Natural killer cell treated with Interleukin-12 subunit alpha and Interleukin-12 subunit beta and Interleukin-15 and Interleukin-18, amount 100 ng/mL, for 72 hours (primary cell): ENCODE data around the gene HECW1. TPM values are rescaled to one million over a fixed set of nuclear protein-coding genes. Genes with fewer than 3 reads are reported as not detected.
"Not testable (repeated sequence)": the region's sequence is repeated elsewhere in the genome, so short reads cannot be mapped to it uniquely, and the experiment has no call there.

ENCODE experiments used
- ATAC-seq, 2 donors: fragments of 150-1000 bp; cut with Tn5 transposase in 1 of 2; sonication (Bioruptor Pico), chemical (Tn5 transposase) in 1 of 2; 2 replicates each; pipeline ENCODE4 v1.10.0; 2021
- DNase-seq: peaks from one replicate; pipeline ENCODE4 v3.0.0; 2022; ENCODE audit warnings: low spot score
- H3K27ac Mint-ChIP-seq, 2 donors: 1 replicate in 1 of 2; 2 replicates in 1 of 2; pipeline ENCODE4 v1.8.0; 2022; ENCODE audit warnings: mixed read lengths in 2 of 2, mild to moderate bottlenecking in 1 of 2, moderate library complexity in 1 of 2
- H3K27me3 Mint-ChIP-seq, 2 donors: 1 replicate in 1 of 2; 2 replicates in 1 of 2; pipeline ENCODE4 v1.8.0; 2022; ENCODE audit warnings: mixed read lengths in 2 of 2
- H3K36me3 Mint-ChIP-seq: one replicate; pipeline ENCODE4 v1.8.0; 2022; ENCODE audit warnings: mixed read lengths
- H3K4me1 Mint-ChIP-seq, 2 donors: 1 replicate in 1 of 2; 2 replicates in 1 of 2; pipeline ENCODE4 v1.8.0; 2022; ENCODE audit warnings: low read depth in 2 of 2, mixed read lengths in 2 of 2, mild to moderate bottlenecking in 1 of 2
- H3K4me3 Mint-ChIP-seq: one replicate; pipeline ENCODE4 v1.8.0; 2022; ENCODE audit warnings: mixed read lengths
- H3K9me3 Mint-ChIP-seq: 2 replicates; pipeline ENCODE4 v1.8.0; 2022; ENCODE audit warnings: mixed read lengths
- total RNA-seq, 2 donors: library from RNA; stranded (reverse); gene quantifications; one replicate each; pipeline ENCODE4 v1.2.3, GENCODE V29; 2022

HECW1 gene
- total RNA-seq, 2 donors from 2014 or later, result not detected

DNA sequence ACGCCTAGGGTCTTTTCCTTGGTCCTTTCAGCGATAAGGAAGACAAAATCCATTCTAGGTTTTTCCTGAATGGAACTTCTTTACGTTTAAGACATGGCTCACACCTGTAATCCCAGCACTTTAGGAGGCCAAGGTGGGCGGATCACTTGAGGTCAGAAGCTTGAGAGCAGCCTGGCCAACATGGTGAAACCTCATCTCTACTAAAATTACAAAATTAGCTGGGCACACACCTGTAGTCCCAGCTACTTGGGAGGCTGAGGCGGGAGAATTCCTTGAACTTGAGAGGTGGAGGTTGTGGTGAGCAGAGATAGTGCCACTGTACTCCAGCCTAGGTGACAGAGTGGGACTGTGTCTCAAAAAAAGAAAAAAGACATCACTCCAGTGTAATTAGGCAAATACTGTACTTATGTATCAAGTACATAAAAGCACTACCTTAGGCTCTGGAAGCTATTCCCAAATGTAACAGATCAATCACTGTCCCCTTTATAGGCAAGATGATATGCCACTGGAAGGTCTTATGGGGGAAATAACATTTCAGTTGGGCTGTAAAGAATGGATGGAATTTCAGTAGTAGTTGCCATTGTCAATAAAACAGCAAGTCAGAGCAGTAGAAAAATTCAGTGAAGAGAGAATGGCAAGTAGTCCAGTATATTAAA, 476.2 kb downstream of the HECW1 start:
- Mint-ChIP-seq H3K27ac (peak overlapping the region; percentile 91 to 93), H3K36me3 (peaks cover 12% of the 10 kb centered on the region), H3K4me3 (peak overlapping the region; percentile 39), H3K9me3 (no peaks in the 10 kb centered on the region), H3K4me1 (peaks cover 65 to 80% of the 10 kb centered on the region in 2 donors), H3K27me3 (no peaks in the 10 kb centered on the region)
- ATAC-seq (no peak), DNase-seq (no peak)

DNA sequence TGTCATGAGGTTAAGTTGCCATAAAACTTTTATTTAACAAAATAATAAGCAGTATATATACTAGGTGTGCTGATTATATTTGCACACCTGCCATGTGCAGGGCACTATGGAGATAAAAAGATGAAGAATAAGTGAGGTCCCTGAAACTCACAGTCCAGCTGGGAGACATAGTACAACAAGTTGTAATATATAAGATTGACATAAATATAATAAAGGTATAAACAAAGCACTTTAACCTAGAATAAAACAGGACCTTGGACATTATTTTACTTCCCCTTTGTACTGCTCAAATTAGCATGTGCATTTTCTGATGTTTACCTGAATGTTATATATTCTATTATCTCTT, 476.7 kb downstream of the HECW1 start:
- H3K27me3 Mint-ChIP-seq, result no peaks in the 10 kb centered on the region
- ATAC-seq (no peak), DNase-seq (no peak)
- peak overlapping the region; percentile 47 for H3K4me3 Mint-ChIP-seq
- H3K27ac Mint-ChIP-seq, result peak overlapping the region; percentile 91 to 93
- peaks cover 7% of the 10 kb centered on the region for H3K36me3 Mint-ChIP-seq
- peaks cover 67 to 80% of the 10 kb centered on the region in 2 donors for H3K4me1 Mint-ChIP-seq
- no peaks in the 10 kb centered on the region for H3K9me3 Mint-ChIP-seq

DNA sequence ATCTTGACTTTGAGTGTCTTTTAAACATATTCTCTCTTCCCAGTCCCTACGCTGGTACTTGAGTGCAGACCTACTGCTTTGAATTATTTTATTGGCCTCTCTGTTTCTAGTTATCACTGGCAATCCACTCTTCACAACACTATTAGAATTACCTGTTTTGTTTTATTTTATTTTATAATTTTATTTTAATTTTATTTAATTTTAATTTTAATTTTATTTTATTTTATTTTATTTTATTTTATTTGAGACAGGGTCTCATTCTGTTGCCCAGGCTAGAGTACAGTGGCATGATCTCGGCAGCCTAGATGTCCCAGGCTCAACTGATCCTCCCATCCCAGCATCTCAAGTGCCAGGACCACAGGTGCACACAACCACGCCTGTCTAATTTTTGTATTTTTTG, 477.3 kb downstream of the HECW1 start:
- H3K36me3 Mint-ChIP-seq, result peaks cover 4% of the 10 kb centered on the region
- DNase-seq (no peak), ATAC-seq (no peak)
- peaks cover 68 to 82% of the 10 kb centered on the region in 2 donors for H3K4me1 Mint-ChIP-seq
- H3K4me3 Mint-ChIP-seq, result peak overlapping the region; percentile 68
- H3K27me3 Mint-ChIP-seq, result no peaks in the 10 kb centered on the region
- H3K27ac Mint-ChIP-seq, result peak overlapping the region; percentile 91 to 93
- no peaks in the 10 kb centered on the region for H3K9me3 Mint-ChIP-seq

DNA sequence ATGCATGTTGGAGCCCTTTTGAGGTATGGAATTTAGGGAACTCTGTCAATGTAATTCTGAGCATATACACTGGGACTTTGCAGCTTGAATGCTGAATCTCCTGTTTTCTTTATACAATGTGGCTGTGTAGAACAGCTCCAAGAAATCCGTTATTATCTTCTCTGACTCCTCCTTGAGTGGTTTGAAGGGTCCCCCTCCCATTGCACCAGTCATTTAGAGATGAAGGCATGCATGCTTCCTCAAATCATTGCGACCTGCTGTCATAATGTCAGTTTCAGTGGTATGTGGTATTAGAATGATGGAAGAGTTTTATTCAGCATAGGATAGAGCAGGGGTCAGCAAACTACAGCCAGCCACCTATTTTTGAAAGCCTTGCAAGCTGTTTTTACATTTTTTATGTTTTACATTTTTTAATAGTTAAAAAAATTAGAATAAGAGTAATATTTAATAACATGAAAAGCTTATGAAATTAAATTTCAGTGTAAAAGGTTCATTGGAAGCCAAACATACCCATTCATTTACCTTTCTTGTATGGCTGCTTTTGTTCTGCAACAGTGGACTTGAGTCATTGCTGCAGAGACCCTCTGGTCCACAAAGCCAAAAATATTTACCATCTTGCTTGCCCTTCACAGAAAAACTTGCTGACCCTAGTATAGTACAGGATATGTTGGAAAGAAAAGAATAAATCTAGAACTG, 478.6 kb downstream of the HECW1 start:
- ATAC-seq (peak; percentile 68 to 81), DNase-seq (no peak)
- H3K4me1 Mint-ChIP-seq, result peaks cover 71 to 84% of the 10 kb centered on the region in 2 donors
- H3K4me3 Mint-ChIP-seq, result peak overlapping the region; percentile 68
- no peaks in the 10 kb centered on the region for H3K27me3 Mint-ChIP-seq
- H3K36me3 Mint-ChIP-seq, result peaks cover 4% of the 10 kb centered on the region
- no peaks in the 10 kb centered on the region for H3K9me3 Mint-ChIP-seq
- H3K27ac Mint-ChIP-seq, result peak overlapping the region; percentile 91 to 93

DNA sequence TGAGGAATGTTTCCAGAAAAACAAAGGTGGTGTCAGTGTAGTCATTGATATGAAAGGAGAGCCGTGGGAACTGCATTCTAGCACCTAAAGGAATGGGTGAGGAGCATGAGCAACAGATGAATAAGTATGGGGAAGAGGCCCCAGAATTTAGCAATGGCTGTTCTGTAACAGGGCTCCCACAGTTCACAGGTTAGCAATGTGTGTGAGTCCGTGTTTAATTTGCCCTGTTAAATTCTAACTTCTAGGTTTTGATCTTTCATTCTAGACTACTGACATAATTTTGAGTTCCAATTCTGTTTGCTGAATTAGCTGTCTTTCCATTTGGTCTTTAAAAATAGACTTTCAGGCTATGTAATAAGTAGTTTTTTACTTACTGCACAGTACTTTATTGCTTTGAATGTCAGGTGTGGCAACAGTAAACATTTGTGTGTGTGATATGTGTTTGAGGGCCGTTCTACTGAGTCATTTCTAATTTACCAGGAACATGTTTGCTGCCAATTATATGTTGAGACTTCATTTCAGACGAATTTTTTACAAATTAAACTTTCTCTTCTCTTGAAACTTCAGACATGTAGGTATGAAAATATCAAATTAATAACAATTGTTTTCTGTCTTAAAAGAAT, 479.2 kb downstream of the HECW1 start:
- peak; percentile 65 to 66 for ATAC-seq
- Mint-ChIP-seq H3K4me3 (peak overlapping the region; percentile 68), H3K27me3 (no peaks in the 10 kb centered on the region), H3K4me1 (peaks cover 67 to 80% of the 10 kb centered on the region in 2 donors), H3K9me3 (no peaks in the 10 kb centered on the region), H3K36me3 (peaks cover 4% of the 10 kb centered on the region), H3K27ac (peak overlapping the region; percentile 91 to 93)
- no peak for DNase-seq

DNA sequence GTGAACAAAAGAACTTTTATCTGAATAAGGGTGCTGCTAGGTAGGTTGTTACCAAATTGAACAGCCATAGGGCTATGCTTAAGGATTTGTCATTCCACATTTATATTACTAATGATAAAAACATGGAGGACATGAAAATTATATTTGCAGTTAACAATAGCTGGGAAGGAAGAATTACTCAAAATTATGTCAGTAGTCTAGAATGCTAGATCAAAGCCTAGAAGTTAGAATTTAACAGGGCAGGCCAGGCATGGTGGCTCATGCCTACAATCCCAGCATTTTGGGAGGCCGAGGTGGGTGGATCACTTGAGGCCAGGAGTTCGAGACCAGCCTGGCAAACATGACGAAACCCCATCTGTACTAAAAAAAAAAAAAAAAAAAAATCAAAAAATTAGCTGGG, 479.9 kb downstream of the HECW1 start:
- H3K9me3 Mint-ChIP-seq, result no peaks in the 10 kb centered on the region
- H3K36me3 Mint-ChIP-seq, result peaks cover 4% of the 10 kb centered on the region

DNA sequence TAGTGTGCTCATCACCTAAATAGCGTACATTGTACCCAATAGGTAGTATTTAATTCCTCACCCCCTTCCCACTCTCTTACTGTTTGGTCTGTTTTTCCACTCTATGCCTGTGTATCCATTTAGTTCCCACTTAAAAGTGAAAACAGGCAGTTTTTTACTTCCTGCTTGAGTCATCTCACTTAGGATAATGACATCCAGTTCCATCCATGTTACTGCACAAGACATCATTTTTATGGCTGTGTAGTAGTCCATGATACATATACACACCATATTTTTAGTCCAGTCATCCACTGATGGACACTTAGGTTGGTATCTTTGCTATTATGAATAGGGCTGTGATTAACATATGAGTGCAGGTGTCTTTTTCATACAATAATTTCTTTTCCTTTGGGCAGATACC, 480.6 kb downstream of the HECW1 start:
- Mint-ChIP-seq H3K4me1 (peaks cover 65 to 73% of the 10 kb centered on the region in 2 donors), H3K9me3 (no peaks in the 10 kb centered on the region), H3K27me3 (no peaks in the 10 kb centered on the region), H3K36me3 (peaks cover 4% of the 10 kb centered on the region), H3K27ac (peak overlapping the region; percentile 66 to 89), H3K4me3 (peak overlapping the region; percentile 77)
- ATAC-seq, result no peak
- DNase-seq, result no peak

More for the DNA sequence above, 479.9 kb downstream of the HECW1 start:
- H3K27ac Mint-ChIP-seq, result peak overlapping the region; percentile 91 to 93
- H3K27me3 Mint-ChIP-seq, result no peaks in the 10 kb centered on the region
- peaks cover 67 to 76% of the 10 kb centered on the region in 2 donors for H3K4me1 Mint-ChIP-seq
- ATAC-seq (no peak), DNase-seq (no peak)
- peak overlapping the region; percentile 68 for H3K4me3 Mint-ChIP-seq

DNA sequence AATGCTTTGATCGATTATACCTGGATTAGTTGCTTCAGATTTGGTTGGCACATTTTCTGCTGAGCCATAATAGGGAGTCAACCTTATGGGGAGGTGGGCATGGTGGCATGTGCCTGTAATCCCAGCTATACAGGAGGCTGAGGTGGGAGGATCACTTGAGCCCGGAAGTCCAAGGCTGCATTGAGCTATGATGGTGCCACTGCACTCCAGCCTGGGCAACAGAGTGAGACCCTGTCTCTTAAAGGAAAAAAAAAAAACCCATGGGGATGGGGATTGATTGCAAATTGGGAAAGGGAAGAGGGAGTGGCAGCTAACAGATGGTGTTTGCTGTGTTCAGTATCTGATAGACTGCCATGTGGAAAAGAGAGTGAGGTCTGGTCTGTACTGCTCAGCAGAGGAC, 481.6 kb downstream of the HECW1 start:
- Mint-ChIP-seq H3K27me3 (no peaks in the 10 kb centered on the region), H3K4me1 (peaks cover 55 to 63% of the 10 kb centered on the region in 2 donors), H3K9me3 (no peaks in the 10 kb centered on the region), H3K27ac (peak overlapping the region; percentile 66 to 89), H3K4me3 (peak overlapping the region; percentile 28), H3K36me3 (peaks cover 4% of the 10 kb centered on the region)
- ATAC-seq (no peak), DNase-seq (no peak)

DNA sequence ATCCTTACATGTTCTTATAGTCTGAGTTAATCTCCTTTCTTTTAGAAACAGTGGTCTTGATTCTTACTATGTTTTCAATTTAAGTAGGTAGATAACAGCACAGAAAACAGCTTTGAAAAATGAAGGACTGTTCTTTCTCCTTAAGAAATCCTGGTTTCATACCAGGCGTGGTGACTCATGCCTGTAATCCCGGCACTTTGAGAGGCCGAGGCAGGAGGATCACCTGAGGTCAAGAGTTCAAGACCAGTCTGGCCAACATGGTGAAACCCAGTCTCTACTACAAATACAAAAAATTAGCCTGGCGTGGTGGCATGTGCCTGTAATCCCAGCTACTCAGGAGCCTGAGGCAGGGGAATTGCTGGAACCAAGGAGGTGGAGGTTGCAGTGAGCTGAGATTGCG, 484.0 kb downstream of the HECW1 start:
- peaks cover 42 to 51% of the 10 kb centered on the region in 2 donors for H3K4me1 Mint-ChIP-seq
- not testable (repeated sequence) for DNase-seq, H3K4me3 Mint-ChIP-seq, H3K36me3 Mint-ChIP-seq, H3K9me3 Mint-ChIP-seq, H3K27me3 Mint-ChIP-seq, ATAC-seq
- peak overlapping the region; percentile 66 to 74 for H3K27ac Mint-ChIP-seq

DNA sequence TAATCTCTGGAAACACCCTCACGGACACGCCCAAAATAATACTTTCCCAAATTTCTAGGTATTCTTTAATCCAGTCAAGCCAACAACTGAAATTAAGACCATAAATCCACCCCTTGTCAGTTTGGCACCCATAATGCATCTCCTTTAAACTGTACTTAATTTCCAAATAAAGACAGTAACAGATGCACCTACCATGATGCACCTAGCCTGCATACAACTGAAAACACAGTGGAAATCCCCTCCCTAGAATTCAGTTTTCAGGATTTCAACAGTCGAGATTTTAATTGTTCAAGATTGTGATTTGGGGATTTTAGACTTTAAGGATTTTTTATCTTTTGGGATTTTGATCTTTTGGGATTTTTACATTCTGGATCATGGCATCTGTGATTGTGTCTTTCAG, 487.6 kb downstream of the HECW1 start:
- Mint-ChIP-seq H3K36me3 (peaks cover 15% of the 10 kb centered on the region), H3K27ac (peak overlapping the region; percentile 33 to 63), H3K4me1 (peaks cover 22 to 28% of the 10 kb centered on the region in 2 donors), H3K9me3 (no peaks in the 10 kb centered on the region), H3K4me3 (no peak overlapping the region), H3K27me3 (no peaks in the 10 kb centered on the region)
- DNase-seq, result no peak
- no peak for ATAC-seq

DNA sequence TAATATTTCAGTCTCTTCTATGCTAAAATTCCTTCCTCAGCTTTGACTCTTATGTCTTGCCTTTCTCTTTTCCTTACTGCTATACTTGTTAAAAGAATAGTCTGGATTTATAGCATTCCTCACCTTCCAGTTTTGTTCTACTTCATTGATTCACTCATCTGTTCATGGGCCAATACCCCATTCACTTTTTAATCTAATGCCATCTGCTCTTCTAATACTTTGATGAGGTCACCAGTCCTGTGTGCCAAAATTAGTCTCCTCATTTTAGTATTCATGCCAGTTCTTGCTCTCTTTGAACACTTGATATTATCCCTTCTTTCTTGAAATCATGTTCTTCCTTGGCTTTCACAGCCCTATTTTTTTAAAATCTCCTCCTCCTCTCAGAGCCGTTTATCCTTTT, 489.8 kb downstream of the HECW1 start:
- Mint-ChIP-seq H3K27me3 (no peaks in the 10 kb centered on the region), H3K4me3 (no peak overlapping the region), H3K27ac (no peak overlapping the region), H3K9me3 (no peaks in the 10 kb centered on the region), H3K36me3 (peaks cover 15% of the 10 kb centered on the region), H3K4me1 (peaks cover 23 to 33% of the 10 kb centered on the region in 2 donors)
- ATAC-seq, result no peak
- no peak for DNase-seq

DNA sequence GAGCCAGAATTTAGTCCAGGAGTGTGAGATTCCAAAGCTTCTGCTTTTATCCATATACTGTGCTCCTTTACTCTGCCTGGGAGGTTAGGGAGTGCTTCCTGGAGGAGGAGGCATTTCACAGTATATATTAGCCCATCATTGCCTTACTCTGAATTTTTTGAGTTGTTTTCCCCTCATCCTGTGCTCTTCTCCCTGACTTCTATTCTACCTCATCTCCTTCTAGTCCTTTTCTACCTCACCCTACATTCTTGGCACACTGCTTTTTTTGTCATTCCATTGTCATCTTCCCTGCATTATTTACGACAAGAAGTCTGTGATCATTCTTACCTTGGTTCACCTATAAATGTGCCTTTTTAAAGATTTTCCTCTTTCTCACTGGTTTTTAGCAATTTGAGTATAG, 491.8 kb downstream of the HECW1 start:
- H3K27me3 Mint-ChIP-seq, result no peaks in the 10 kb centered on the region
- DNase-seq (no peak), ATAC-seq (no peak)
- peaks cover 27% of the 10 kb centered on the region for H3K36me3 Mint-ChIP-seq
- peak overlapping the region; percentile 13 to 56 for H3K27ac Mint-ChIP-seq
- H3K4me1 Mint-ChIP-seq, result peaks cover 34 to 42% of the 10 kb centered on the region in 2 donors
- peak overlapping the region; percentile 0 for H3K4me3 Mint-ChIP-seq
- no peaks in the 10 kb centered on the region for H3K9me3 Mint-ChIP-seq

DNA sequence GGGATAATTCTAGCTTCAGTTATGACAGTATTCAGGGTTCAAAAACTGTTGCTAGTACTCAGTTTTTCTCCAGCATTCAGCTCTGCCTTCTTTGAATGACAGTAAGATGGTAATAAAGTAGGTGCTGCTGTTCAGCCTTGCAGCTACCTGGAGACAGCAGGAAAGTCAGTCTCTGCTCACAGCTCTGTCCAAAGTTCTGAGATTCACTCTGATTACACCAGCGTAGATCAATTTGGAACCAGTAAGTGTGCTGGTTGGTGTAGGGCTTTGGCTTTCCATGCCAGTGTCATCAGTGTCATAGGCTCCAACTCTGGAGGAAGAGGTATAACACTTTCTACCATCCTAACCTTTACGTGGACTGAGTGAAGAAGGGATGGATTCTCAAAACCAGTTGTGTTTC, 496.6 kb downstream of the HECW1 start:
- H3K4me1 Mint-ChIP-seq, result peaks cover 53 to 63% of the 10 kb centered on the region in 2 donors

DNA sequence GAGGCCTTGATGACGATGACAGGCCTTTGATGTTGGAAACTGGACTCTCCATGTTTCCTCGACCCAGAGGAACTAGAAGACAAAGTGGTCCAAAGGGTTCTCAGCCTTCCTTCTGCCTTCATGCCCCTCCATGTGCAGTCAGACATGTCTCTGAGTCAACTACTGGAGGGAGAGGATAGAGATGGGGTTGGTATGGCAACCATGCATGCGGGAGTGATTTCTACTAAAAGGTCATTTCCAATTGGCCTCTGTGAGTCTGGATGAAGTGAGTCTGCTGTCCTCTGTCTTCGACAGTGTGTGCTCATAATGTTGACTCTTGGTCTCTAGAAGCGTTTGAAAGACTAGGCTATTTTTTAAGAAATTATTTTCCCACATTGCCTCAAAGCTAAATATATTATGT, 499.7 kb downstream of the HECW1 start:
- no peaks in the 10 kb centered on the region for H3K9me3 Mint-ChIP-seq
- no peaks in the 10 kb centered on the region for H3K27me3 Mint-ChIP-seq
- DNase-seq (no peak), ATAC-seq (no peak)
- peaks cover 35% of the 10 kb centered on the region for H3K36me3 Mint-ChIP-seq
- H3K4me3 Mint-ChIP-seq, result peak overlapping the region; percentile 78
- H3K4me1 Mint-ChIP-seq, result peaks cover 46 to 57% of the 10 kb centered on the region in 2 donors
- peak overlapping the region in 1 of 2 donors; percentile 85 for H3K27ac Mint-ChIP-seq

More for the DNA sequence above, 496.6 kb downstream of the HECW1 start:
- H3K4me3 Mint-ChIP-seq, result no peak overlapping the region
- DNase-seq, result no peak
- no peaks in the 10 kb centered on the region for H3K27me3 Mint-ChIP-seq
- no peaks in the 10 kb centered on the region for H3K9me3 Mint-ChIP-seq
- H3K36me3 Mint-ChIP-seq, result peaks cover 35% of the 10 kb centered on the region
- no peak for ATAC-seq
- peak overlapping the region; percentile 72 to 86 for H3K27ac Mint-ChIP-seq
